NK-92 (cell line): ENCODE measurements around the gene SLC6A17.

ENCODE experiments used
- DNase-seq: peaks from one replicate; lab custom pipeline; 2025; ENCODE audit not compliant: unreplicated experiment; lab: John Stamatoyannopoulos, UW

Gene SLC6A17

DNA sequence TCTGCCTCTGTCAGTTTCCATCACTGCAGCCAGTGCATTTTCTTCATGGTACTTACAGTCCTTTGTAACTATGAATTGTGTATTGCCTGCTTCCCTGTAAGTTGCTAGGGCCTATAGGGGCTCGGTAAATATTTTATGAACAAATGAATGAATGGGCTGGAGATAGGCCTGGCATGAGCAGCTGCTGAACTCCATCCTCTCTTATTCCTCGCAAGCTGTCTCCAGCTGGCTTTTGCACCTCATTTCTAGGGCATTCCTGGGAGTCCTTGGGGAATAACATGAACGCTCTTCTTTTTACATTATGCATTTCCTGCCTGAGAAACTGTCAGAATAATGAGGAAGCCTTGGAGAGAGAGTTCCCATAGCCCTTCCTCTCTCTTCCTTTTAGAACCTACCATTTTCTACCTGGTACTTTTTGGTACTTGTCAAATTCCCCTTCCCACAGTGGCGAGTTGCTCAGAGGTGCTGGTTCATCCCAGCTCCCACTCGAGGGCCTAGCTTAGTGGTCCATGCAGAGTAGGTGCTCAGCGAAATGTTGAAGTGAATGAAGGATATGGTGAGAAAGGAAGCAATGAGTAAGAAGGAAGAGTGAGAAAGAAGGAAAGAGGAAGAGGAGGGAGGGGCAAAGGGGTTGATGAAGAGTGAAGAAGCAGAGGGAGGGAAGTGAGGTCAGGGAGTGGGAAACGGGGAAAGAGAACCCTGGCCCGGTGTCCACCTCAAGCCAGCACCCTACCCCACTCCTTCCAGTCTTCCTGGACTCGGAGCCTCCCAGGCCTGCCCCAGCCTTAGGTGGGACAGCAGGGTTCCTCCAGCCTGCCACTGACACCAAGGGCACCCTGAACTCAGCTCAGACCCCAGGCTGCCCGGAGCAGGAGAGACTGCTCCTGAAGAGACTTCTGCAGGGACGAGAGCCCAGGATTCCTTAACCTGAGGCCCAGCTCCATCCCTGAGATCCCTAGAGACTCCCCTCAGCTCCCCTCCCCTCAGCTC lies 89.4 kb downstream of the SLC6A17 start:
- no peak for DNase-seq

DNA sequence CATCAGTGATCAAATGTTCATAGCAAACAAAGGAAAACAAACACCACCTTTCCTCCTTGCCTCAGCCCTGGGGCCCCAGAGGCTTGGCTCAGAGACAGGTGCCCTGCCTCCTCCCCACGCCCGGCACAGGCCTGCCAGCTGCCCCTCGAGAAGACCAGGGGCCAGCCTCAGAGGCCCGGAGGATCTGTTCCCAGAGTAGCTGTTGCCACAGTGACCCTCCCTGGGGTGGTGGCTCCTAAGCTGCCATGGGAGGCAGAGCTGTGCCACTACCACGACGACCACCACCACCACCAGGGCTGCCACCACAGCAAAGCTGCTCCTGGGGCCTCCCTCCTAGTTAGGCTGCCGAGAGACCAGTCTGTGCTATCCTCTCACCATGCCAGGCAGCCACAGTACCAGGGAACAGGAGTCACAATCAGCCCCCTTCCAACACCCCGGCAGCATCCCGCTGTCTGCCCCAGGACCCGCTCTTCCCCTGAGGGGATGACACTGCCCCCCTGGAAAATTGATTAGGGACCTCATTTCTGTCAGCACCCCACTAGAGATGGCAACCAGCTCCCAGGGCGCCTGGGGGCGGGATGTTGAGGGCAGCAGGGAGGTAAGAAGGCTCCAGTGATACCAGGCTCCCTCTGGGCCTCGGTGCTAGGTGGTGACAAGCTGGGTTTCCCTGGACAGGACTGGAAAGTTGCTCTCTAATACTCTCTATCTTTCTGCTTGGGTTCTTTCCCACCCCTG lies 90.3 kb downstream of the SLC6A17 start:
- no peak for DNase-seq

GRCh38 chr1:110241516-110241915 lies 91.2 kb downstream of the SLC6A17 start:
- DNase-seq, result no peak

DNA sequence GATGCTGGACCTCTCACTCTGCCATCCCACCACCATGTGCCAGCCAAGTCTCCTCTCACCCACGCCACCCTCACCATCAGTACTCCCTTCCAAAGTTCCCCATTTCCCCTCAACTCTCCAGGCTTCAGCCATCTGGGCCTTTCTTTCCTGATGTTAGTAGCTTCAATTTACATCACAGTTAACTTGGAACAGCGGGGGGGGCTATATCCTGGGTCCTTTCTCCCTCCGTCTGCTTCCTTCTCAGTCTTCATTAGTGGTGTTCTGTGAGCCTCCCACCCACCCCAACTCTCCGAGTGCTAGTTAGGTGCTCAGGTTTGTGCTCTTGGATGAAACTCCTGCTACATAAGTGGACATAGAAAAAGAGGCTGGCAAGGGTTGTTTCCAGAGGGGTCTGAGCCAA lies 91.8 kb downstream of the SLC6A17 start:
- DNase-seq, result no peak

- no peak for DNase-seq
Measured at GRCh38 chr1:110242731-110243130, 92.4 kb downstream of the SLC6A17 start.

- no peak for DNase-seq
Measured at GRCh38 chr1:110243146-110243545, 92.9 kb downstream of the SLC6A17 start.

GRCh38 chr1:110243574-110243973 lies 93.3 kb downstream of the SLC6A17 start:
- DNase-seq, result no peak

GRCh38 chr1:110245876-110246620 lies 95.8 kb downstream of the SLC6A17 start:
- DNase-seq, result no peak

DNA sequence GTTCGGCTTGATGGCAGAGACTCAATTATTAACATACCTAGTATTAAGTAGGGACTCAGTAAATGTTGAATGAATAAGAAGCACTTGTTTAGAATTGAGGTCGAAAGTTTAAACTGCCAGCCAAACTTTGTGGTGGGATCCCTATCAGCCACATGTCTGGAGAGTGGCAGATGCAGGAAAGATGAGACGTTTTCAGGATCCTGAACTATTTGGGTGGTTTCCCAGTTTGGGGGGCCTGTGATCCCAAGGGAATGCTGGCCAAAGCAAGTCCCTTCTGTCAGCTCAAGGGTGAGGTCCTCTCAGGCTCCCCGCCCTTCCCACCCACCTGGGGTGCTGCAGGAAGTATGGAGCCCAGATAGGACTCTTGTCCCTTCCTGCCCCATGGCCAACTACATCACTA lies 98.5 kb downstream of the SLC6A17 start:
- DNase-seq, result no peak

- DNase-seq, result no peak
Measured at GRCh38 chr1:110249256-110249655, 99.0 kb downstream of the SLC6A17 start.

- no peak for DNase-seq
Measured at GRCh38 chr1:110250008-110250407, 99.7 kb downstream of the SLC6A17 start.

DNA sequence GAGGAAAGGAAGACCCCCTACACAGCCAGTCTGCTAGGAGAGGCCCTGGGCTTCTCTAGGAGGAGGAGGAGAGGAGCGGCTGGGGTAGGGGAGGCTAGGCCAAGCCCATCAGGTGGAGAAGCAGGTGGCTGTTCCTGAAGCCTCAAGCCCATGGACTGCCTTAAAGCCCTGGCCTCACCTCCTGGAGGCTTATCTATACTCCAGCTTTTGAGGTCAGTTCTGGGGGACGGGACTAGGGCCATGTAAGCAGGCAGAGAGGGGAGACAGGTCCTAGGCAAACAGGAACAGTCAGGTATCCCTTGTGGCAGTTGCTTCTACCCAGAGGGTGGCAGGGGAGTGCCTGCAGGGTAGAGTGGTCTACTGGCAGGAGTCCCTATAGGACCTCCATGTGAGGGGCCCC lies 100.5 kb downstream of the SLC6A17 start:
- DNase-seq, result no peak
